ENCODE results near the gene KCNG2.

Gene KCNG2

DNA sequence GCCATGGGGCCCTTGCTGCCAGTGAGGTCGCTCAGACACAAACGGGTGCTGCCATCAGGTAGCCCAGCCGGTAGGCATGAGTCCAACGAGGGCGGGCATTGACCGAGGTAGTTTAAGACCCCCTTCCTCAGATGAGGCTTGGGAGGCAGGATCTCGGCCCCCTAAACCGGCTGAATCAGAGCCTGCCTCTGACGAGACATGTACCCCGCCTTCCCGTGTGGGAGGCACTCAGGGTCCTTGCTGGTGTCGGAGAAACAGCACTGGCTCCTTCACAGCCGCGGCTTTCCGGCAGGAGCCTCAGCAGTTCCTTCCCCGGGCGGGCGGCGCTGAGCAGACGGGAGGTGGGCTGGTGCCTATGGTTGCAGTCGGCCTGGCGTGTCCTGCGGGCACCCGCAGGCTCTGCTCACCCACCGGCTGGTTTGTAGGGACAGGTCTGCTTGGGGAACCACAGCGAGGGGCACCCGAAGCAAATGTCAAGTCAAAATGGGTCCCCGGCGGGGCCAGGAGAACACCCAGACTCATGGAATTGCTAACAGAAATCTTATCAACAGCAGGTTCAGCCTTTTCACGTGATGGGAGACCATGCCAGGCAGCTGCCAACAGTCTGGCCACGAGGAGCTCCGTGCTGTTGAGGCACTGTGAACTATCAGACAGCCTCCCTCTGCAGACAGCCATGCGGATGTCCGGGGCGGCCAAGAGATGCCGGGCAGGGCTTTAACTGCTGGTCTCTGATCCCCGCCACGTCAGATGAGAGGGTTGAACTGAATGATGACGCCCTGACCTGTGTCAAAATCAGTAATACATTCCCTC lies 2.8 kb downstream of the KCNG2 start:
- no peak for DNase-seq

DNA sequence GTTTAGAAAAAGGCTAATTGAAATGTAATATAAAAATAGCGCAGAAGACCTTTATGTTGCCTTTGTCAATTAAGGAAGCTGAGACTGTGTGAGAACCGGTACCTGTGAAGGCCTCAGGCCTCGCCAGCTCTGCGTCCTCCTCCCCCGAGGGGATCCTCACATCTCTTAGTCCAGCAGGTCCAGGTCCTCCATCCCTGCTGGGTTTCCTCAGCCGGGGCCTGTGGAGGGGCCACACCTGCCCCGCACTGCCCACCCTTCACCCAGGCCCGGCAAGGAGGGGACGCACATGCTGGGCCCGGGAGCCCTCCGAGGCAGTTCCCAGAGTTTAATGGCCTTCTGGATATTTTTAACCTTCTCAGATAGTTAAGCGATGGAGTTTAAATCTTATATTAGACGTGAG lies 3.5 kb downstream of the KCNG2 start:
- DNase-seq: no peak

GRCh38 chr18:79801641-79802040 lies 3.9 kb downstream of the KCNG2 start:
- no peak for DNase-seq

DNA sequence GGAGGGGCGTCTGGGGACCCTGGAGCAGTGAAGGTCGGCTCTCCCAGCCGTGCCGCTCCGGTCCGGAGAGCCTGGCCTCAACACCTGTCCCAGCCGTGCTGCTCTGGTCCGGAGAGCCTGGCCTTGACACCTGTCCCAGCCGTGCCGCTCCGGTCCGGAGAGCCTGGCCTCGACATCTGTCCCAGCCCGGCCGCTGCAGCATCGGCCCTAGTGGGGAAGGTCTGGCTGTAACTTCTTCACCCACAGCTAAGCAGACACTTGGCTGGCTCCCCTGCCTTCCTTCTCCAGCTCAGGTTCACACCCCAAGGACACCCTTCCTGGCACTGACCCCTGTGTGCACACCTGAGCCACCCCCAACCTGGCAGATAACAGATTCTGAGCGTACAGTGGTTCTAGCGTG lies 4.6 kb downstream of the KCNG2 start:
- DNase-seq: no peak

DNA sequence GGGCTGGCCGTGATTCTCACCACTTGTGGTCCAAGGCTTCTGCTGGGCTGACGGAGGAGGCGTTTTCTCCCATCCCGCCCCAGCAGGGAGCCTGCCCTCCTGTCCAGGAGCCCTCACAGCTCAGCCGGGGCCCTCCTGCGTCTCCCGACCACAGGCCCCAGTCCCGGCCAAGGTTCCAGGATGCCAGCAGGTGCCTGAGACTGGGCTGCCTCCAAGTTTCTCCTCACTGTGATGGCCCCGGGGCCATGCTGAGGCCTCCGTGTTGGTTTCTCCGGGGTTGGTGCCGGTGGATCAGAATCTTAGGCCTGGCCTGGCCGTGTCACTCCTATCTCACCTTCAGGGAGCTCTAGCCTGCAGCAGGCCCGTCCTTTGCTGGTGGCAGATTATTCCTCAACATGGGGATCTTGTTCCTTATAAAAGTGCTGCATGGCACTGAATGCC lies 5.9 kb downstream of the KCNG2 start:
- DNase-seq: no peak

DNA sequence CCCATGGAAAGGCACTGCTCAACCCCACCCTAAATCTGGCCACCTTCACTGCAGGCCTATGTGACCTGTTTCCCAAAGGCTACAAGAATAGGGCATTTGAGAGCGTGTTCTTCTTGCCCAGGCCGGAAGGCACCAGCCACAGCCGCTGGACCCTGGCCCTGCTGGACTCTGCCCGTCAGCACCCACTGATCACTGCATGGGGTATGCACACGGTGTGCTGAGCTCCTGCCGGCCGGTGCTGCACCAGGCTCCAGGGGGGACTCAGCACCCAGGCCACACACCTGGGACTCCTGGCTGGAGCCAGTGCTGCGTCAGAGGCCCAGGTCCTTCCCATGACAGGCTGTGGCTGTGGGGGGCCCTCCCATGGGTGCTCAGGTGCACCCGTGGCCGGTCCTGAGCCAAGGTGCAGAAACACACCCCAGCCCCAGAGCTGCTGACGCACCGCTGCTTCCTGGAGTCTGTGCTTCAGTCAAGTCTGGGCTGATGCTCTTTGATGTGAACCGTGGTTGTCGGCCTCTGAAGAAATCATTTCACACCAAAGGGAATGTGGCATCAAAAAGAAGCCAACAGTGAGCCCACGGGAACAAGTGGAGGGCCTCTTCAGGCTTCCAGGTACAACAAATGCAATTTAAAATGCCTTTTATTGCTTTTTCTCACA lies 6.5 kb downstream of the KCNG2 start:
- no peak for DNase-seq

- DNase-seq: no peak
Measured at GRCh38 chr18:79805211-79805887, 7.6 kb downstream of the KCNG2 start.

- DNase-seq: no peak
Measured at GRCh38 chr18:79805926-79806487, 8.3 kb downstream of the KCNG2 start.

GRCh38 chr18:79806976-79807841 lies 9.5 kb downstream of the KCNG2 start:
- DNase-seq: no peak

- no peak for DNase-seq
Measured at GRCh38 chr18:79809482-79810192, 11.9 kb downstream of the KCNG2 start.

GRCh38 chr18:79812052-79812451 lies 14.3 kb downstream of the KCNG2 start:
- DNase-seq: no peak

DNA sequence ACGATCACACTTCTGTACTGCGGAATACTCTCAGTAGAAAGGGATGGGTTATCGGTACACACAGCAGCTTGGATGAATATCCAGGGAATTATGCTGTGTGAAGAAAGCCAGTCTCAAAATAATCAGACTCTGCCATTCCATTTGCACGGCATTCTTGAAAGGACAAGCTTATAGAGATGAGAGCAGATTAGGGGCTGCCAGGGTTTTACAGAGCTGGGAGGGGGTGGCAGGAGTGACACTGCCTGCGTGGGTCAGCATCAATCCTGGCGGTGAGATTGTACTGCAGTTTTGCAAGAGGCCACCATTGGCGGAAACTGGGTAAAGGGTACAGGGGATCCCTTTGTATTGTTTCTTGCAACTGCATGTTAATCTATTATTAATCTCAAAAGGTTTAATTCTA lies 16.6 kb downstream of the KCNG2 start:
- no peak for DNase-seq

GRCh38 chr18:79815657-79816056 lies 17.9 kb downstream of the KCNG2 start:
- DNase-seq: no peak

- no peak for DNase-seq
Measured at GRCh38 chr18:79816092-79816491, 18.4 kb downstream of the KCNG2 start.

DNA sequence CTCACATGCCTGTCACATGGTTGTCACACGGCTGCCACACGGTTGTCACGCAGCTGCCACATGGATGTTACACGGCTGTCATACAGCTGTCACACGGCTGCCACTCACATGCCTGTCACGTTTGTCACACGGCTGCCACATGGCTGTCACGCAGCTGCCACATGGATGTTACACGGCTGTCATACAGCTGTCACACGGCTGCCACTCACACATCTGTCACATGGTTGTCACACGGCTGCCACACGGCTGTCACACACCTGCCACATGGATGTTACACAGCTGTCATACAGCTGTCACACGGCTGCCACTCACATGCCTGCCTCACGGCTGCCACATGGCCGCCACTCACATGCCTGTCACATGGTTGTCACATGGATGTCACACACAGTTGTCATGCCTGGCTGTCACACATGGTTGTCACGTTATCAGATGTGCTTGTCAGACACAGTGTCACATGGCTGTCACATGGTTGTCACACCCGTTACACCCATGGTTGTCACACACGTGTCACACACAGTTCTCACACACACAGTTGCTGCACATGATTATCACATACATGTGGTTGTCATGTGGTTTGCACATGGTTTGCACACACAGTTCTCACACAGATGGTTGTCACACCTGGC lies 19.4 kb downstream of the KCNG2 start:
- DNase-seq: no peak

DNA sequence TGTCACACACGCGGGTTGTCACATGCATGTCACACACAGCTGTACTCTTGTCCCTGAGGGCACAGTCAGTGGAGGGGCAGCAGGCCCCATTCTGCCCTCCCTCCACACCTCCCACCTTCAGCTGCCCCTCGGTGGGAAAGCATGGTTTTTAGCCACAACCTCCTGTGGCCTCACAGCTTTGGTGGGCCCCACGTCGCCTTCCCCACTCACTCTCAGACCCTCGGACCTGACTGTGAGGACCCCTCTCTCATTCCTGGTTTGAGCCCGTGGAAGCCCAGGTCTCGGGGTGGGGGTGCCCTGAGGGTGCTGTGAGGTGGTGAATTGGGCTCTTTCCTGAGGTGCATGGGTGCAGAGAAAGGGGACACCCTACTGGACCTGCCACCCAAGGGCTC lies 19.9 kb downstream of the KCNG2 start:
- no peak for DNase-seq

GRCh38 chr18:79818036-79818435 lies 20.3 kb downstream of the KCNG2 start:
- no peak for DNase-seq

DNA sequence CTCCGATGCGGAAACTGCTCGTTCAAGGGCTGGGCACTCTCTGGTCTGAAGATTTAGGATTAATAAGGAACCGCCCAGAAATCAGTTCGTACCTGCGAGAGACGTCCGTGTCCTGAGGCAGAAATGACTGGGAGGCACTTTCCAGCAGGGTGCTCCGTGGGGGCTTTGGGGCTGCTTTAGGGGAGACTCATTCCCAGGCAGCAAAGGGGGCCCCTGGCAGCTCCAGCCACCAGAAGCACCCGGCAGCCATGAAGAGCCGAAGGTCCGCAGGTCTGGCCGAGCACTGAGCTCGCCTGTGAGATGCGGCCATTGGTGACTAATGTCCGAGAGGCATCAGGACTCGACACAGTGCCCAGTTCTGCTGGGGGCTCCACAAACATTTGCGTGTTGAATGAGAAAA lies 20.9 kb downstream of the KCNG2 start:
- no peak for DNase-seq

GRCh38 chr18:79819064-79819967 lies 21.6 kb downstream of the KCNG2 start:
- no peak for DNase-seq

GRCh38 chr18:79819968-79820351 lies 22.2 kb downstream of the KCNG2 start:
- DNase-seq: no peak
